Gastroesophageal sphincter (tissue), 3 donors: ENCODE measurements around the gene MYPN.

Experiments
- EP300 ChIP-seq: sonication (generic); formaldehyde crosslinking; IDR thresholded peaks from one replicate; pipeline ENCODE4 v1.6.1; 2017; ENCODE audit warnings: antibody characterized with exemption, mild to moderate bottlenecking
- POLR2AphosphoS5 ChIP-seq: sonication (generic); formaldehyde crosslinking; IDR thresholded peaks from one replicate; pipeline ENCODE4 v1.6.1; 2017; ENCODE audit warnings: antibody characterized with exemption
- TF ChIP-seq, protein P1 (sequence below), 4 experiments: fragments of 200-600 bp in 2 of 4; fragments of 450-650 bp in 2 of 4; sonication (generic) in 1 of 4; IDR thresholded peaks; one replicate each; pipeline ENCODE4 v1.5.1; 2017 to 2019; ENCODE audit warnings: antibody characterized with exemption in 4 of 4, mild to moderate bottlenecking in 2 of 4, moderate library complexity in 2 of 4

DNA sequence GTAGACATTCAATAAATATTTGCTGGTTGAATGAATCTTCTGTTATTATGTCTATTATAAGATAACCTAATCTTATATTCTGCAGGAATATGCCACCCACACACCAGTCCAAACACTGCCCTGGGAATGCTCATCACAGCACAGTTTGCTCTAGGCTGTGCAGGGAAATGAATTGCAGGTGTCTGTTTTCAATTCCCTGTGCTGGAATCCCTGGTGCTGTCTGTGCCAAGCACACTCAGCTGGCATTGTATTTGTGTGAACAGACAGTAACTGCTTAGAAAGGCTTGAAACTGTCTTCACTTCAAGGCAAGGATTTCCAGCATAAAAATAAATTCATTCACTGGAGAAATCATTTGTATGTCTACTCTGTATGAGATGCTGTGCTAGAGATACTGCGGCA, 102.4 kb downstream of the MYPN start:
- TF ChIP-seq, protein P1, sequence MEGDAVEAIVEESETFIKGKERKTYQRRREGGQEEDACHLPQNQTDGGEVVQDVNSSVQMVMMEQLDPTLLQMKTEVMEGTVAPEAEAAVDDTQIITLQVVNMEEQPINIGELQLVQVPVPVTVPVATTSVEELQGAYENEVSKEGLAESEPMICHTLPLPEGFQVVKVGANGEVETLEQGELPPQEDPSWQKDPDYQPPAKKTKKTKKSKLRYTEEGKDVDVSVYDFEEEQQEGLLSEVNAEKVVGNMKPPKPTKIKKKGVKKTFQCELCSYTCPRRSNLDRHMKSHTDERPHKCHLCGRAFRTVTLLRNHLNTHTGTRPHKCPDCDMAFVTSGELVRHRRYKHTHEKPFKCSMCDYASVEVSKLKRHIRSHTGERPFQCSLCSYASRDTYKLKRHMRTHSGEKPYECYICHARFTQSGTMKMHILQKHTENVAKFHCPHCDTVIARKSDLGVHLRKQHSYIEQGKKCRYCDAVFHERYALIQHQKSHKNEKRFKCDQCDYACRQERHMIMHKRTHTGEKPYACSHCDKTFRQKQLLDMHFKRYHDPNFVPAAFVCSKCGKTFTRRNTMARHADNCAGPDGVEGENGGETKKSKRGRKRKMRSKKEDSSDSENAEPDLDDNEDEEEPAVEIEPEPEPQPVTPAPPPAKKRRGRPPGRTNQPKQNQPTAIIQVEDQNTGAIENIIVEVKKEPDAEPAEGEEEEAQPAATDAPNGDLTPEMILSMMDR (IDR thresholded peaks at IDR 0.05) = no peak
- TF ChIP-seq EP300 = no peak
- TF ChIP-seq POLR2AphosphoS5 = no peak
